DND-41 (cell line): ENCODE measurements around the gene HLF.

Experiments used
- CTCF ChIP-seq: IDR thresholded peaks from 2 replicates; pipeline ENCODE4 v1.5.1; 2012; ENCODE audit warnings: borderline replicate concordance, low read length, moderate library complexity, mild to moderate bottlenecking; ENCODE audit not compliant: poor library complexity, severe bottlenecking; ENCODE audit errors: extremely low read depth
- EZH2 ChIP-seq: IDR thresholded peaks from 3 replicates; pipeline ENCODE4 v1.6.1; 2012; ENCODE audit warnings: borderline replicate concordance, low read depth, mild to moderate bottlenecking, moderate library complexity, low read length, inconsistent platforms; ENCODE audit not compliant: severe bottlenecking

GRCh38 chr17:55290492-55291113, 25.8 kb downstream of the HLF start:
- TF ChIP-seq CTCF (no peak), EZH2 (no peak)
